Mammary epithelial cell (primary cell): Measurements from ENCODE around the gene ALDH3A1.

Experiments
- CTCF ChIP-seq, 2 donors: IDR thresholded peaks in 1 of 2; conservative IDR thresholded peaks in 1 of 2; 2 replicates each; pipeline ENCODE4 v1.5.1; 2011 to 2012; ENCODE audit warnings: inconsistent platforms in 2 of 2, low read length in 2 of 2, mild to moderate bottlenecking in 2 of 2, control low read depth in 1 of 2, low read depth in 1 of 2; ENCODE audit not compliant: insufficient read depth in 1 of 2; ENCODE audit errors: extremely low read depth in 1 of 2
- EZH2 ChIP-seq: IDR thresholded peaks from 2 replicates; pipeline ENCODE4 v1.6.1; 2012; ENCODE audit warnings: low read length, inconsistent platforms, borderline replicate concordance

DNA sequence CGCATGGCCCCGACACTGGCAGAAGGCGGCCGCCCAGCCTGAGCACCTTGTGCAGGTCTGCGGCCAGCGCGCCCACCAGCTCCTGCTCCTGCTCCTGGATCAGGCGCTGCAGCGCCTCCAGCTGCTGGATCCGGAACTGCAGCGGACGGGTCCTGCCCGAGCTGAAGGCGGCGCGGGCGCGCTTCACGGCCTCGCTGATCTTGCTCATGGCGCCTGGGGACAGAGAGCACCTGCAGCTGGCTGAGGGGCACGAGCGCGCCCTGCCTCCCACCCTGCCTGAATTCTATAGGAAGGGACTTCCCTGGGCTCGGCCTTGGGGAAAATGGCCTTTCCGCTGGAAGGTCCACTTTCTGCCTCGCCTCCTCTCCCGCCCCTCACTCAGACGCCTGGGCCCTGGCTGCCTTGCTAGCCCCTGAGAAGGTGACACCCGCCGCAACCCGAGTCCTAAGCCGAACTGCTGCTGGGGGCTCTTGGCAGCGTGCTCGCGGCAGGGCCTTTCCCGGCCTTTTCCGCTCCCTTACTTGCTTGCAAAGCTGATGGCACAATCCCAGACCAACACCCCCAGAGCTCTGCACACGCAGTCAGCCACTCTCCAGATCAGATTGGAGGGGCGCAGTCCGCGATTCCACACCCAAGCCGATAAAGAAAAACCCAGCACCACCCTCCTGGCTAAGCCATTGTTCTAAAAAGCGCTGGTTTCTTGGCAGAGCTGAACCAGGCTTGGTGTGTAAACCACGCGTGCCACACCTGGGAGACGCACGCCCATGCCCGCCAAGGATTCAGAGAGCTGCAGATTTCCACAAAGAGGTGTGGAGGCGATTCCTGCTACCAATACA, 3.0 kb downstream of the ALDH3A1 start:
- TF ChIP-seq CTCF (conservative IDR thresholded peaks at IDR 0.05 in 1 of 2, IDR thresholded peaks at IDR 0.05 in 1 of 2; ENCODE audit: extremely low read depth in 1 of 2, insufficient read depth in 1 of 2, low read depth in 1 of 2, low read length in 2 of 2) (peak; percentile 87 to 94), EZH2 (no peak)
